Nephron (organoid): ENCODE measurements around the gene HIPK1.

Source experiments
- H3K27ac Mint-ChIP-seq, 3 experiments: 2 replicates each; pipeline ENCODE4 v1.8.0; 2020; ENCODE audit warnings: mixed read lengths in 3 of 3, mild to moderate bottlenecking in 2 of 3, moderate library complexity in 1 of 3
- H3K27me3 Mint-ChIP-seq: 2 replicates; pipeline ENCODE4 v1.8.0; 2021; ENCODE audit warnings: low read depth, mild to moderate bottlenecking, moderate library complexity, mixed read lengths
- H3K36me3 Mint-ChIP-seq: 2 replicates; pipeline ENCODE4 v1.8.0; 2020; ENCODE audit warnings: low read depth, mixed read lengths
- H3K4me1 Mint-ChIP-seq: 2 replicates; pipeline ENCODE4 v1.8.0; 2020; ENCODE audit warnings: mixed read lengths
- H3K4me3 Mint-ChIP-seq, 3 experiments: 2 replicates each; pipeline ENCODE4 v1.8.0; 2020; ENCODE audit warnings: mild to moderate bottlenecking in 3 of 3, mixed read lengths in 3 of 3, moderate library complexity in 2 of 3
- H3K9me3 Mint-ChIP-seq: 2 replicates; pipeline ENCODE4 v1.8.0; 2020; ENCODE audit warnings: mixed read lengths
- TF ChIP-seq, protein P1 (sequence below), 3 experiments: fragments of 200-600 bp; sonication (generic); IDR thresholded peaks; one replicate each; pipeline ENCODE4 v1.5.0; 2021; ENCODE audit warnings: antibody characterized with exemption in 3 of 3; ENCODE audit not compliant: unreplicated experiment in 3 of 3

HIPK1 gene

DNA sequence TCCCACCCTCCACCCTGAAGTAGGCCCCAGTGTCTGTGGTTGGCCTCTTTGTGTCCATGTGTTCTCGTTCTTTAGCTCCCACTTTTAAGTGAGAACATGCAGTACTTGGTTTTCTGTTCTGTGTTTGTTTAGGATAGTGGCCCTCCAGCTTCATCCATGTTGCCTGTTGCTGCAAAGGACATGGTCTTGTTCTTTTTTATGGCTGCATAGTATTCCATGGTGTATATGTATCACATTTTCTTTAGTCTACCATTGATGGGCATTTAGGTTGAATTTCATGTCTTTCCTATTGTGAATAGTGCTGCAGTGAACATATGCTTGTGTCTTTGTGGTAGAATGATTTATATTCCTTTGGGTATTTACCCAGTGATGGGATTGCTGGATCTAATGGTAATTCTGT lies 6.1 kb downstream of the HIPK1 start:
- Mint-ChIP-seq H3K27me3 (no peaks in the 10 kb centered on the region), H3K4me1 (peaks cover 46% of the 10 kb centered on the region), H3K9me3 (no peaks in the 10 kb centered on the region), H3K36me3 (peaks cover under 1% of the 10 kb centered on the region), H3K27ac (no peak overlapping the region), H3K4me3 (no peak overlapping the region)
- TF ChIP-seq, protein P1, sequence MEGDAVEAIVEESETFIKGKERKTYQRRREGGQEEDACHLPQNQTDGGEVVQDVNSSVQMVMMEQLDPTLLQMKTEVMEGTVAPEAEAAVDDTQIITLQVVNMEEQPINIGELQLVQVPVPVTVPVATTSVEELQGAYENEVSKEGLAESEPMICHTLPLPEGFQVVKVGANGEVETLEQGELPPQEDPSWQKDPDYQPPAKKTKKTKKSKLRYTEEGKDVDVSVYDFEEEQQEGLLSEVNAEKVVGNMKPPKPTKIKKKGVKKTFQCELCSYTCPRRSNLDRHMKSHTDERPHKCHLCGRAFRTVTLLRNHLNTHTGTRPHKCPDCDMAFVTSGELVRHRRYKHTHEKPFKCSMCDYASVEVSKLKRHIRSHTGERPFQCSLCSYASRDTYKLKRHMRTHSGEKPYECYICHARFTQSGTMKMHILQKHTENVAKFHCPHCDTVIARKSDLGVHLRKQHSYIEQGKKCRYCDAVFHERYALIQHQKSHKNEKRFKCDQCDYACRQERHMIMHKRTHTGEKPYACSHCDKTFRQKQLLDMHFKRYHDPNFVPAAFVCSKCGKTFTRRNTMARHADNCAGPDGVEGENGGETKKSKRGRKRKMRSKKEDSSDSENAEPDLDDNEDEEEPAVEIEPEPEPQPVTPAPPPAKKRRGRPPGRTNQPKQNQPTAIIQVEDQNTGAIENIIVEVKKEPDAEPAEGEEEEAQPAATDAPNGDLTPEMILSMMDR (IDR thresholded peaks at IDR 0.05; ENCODE audit: unreplicated experiment in 3 of 3), result no peak

DNA sequence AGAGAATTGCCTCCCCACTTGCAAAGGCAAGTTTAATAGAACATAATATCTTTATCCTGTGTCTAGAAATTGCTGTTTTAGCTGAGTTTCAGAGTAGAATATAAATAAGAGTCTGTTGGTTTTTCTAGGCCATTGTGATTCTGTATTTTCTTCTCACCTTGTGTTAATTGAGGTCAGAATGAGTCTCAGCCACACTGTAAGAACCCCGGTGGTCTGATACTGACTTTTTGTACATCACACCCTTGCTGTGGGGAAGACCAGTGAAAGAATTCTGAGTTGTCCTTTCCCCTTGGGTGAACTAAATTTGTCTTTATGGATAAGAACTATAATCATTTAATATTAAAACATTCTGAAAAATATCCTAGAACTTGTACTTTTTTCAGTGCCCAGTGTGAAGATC lies 6.8 kb downstream of the HIPK1 start:
- peaks cover 42% of the 10 kb centered on the region for H3K4me1 Mint-ChIP-seq
- H3K27me3 Mint-ChIP-seq, result no peaks in the 10 kb centered on the region
- no peak overlapping the region for H3K4me3 Mint-ChIP-seq
- TF ChIP-seq, protein P1 (IDR thresholded peaks at IDR 0.05; ENCODE audit: unreplicated experiment in 3 of 3), result no peak
- peaks cover 8% of the 10 kb centered on the region for H3K36me3 Mint-ChIP-seq
- H3K27ac Mint-ChIP-seq, result no peak overlapping the region
- no peaks in the 10 kb centered on the region for H3K9me3 Mint-ChIP-seq

DNA sequence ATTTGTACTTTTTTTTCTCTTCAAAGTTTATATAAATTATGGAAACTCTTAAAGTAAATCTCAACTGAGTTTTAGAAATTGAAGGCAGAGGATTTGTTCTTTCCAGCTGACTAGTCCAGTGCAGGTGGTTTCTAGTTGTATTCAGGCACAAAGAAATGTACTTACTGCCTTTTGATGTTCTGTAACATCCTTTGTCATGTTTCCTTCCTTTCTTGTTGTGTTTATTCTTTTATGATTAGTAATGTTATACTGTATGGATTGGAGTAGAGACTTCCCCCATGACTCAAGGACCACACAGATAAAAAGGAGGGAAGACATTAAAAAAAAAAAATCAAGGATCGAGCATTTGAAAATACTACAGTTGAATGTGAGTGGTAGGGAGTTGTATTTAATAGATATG lies 8.0 kb downstream of the HIPK1 start:
- H3K27me3 Mint-ChIP-seq, result no peaks in the 10 kb centered on the region
- TF ChIP-seq, protein P1 (IDR thresholded peaks at IDR 0.05; ENCODE audit: unreplicated experiment in 3 of 3), result no peak
- no peak overlapping the region for H3K27ac Mint-ChIP-seq
- H3K4me1 Mint-ChIP-seq, result peaks cover 31% of the 10 kb centered on the region
- no peaks in the 10 kb centered on the region for H3K9me3 Mint-ChIP-seq
- H3K4me3 Mint-ChIP-seq, result no peak overlapping the region
- H3K36me3 Mint-ChIP-seq, result peaks cover 14% of the 10 kb centered on the region

DNA sequence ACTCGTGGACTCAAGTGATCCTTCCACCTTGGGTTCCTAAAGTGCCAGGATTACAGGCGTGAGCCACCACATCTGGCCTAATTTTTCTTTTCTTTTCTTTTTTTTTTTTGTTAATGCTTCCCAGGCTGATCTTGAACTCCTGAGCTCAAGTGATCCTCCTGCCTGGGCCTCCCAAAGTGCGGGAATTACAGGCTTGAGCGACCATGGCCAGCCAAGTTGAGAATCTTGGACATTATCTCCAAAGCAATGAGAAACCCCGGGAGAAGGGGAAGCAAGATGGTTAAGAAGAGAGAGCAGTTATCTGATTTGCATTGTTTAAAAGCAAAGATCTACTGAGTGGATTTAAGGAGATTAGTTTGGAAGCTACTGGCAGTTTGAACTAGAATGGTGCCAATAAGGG lies 9.1 kb downstream of the HIPK1 start:
- no peak overlapping the region for H3K27ac Mint-ChIP-seq
- H3K4me1 Mint-ChIP-seq, result peaks cover 22% of the 10 kb centered on the region
- H3K9me3 Mint-ChIP-seq, result no peaks in the 10 kb centered on the region
- H3K36me3 Mint-ChIP-seq, result peaks cover 21% of the 10 kb centered on the region
- no peaks in the 10 kb centered on the region for H3K27me3 Mint-ChIP-seq
- H3K4me3 Mint-ChIP-seq, result no peak overlapping the region
- TF ChIP-seq, protein P1 (IDR thresholded peaks at IDR 0.05; ENCODE audit: unreplicated experiment in 3 of 3), result no peak

DNA sequence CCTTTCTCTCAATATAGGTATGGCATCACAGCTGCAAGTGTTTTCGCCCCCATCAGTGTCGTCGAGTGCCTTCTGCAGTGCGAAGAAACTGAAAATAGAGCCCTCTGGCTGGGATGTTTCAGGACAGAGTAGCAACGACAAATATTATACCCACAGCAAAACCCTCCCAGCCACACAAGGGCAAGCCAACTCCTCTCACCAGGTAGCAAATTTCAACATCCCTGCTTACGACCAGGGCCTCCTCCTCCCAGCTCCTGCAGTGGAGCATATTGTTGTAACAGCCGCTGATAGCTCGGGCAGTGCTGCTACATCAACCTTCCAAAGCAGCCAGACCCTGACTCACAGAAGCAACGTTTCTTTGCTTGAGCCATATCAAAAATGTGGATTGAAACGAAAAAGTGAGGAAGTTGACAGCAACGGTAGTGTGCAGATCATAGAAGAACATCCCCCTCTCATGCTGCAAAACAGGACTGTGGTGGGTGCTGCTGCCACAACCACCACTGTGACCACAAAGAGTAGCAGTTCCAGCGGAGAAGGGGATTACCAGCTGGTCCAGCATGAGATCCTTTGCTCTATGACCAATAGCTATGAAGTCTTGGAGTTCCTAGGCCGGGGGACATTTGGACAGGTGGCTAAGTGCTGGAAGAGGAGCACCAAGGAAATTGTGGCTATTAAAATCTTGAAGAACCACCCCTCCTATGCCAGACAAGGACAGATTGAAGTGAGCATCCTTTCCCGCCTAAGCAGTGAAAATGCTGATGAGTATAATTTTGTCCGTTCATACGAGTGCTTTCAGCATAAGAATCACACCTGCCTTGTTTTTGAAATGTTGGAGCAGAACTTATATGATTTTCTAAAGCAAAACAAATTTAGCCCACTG lies 11.5 kb downstream of the HIPK1 start:
- no peak overlapping the region for H3K4me3 Mint-ChIP-seq
- peaks cover 4% of the 10 kb centered on the region for H3K9me3 Mint-ChIP-seq
- peaks cover 40% of the 10 kb centered on the region for H3K36me3 Mint-ChIP-seq
- TF ChIP-seq, protein P1 (IDR thresholded peaks at IDR 0.05; ENCODE audit: unreplicated experiment in 3 of 3), result no peak
- no peak overlapping the region for H3K27ac Mint-ChIP-seq
- peaks cover 21% of the 10 kb centered on the region for H3K4me1 Mint-ChIP-seq
- no peaks in the 10 kb centered on the region for H3K27me3 Mint-ChIP-seq

DNA sequence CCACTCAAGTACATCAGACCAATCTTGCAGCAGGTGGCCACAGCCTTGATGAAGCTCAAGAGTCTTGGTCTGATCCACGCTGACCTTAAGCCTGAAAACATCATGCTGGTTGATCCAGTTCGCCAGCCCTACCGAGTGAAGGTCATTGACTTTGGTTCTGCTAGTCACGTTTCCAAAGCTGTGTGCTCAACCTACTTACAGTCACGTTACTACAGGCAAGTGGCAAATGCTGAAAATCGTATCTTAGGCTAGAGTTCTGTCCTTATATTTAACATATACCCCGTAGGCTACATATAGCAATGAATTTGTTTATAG lies 12.1 kb downstream of the HIPK1 start:
- Mint-ChIP-seq H3K4me3 (no peak overlapping the region), H3K9me3 (peaks cover 4% of the 10 kb centered on the region), H3K27me3 (no peaks in the 10 kb centered on the region), H3K4me1 (peaks cover 24% of the 10 kb centered on the region), H3K36me3 (peaks cover 46% of the 10 kb centered on the region), H3K27ac (no peak overlapping the region)
- TF ChIP-seq, protein P1 (IDR thresholded peaks at IDR 0.05; ENCODE audit: unreplicated experiment in 3 of 3), result no peak
